Inflammatory macrophage treated with lipopolysaccharide for 4 hours (primary cell): ENCODE results near the gene MAP3K19.
"Not testable (repeated sequence)": the region's sequence is repeated elsewhere in the genome, so short reads cannot be mapped to it uniquely, and the experiment has no call there.

ENCODE experiments used
- DNase-seq: peaks from one replicate; pipeline ENCODE4 v3.0.0-alpha.2; 2020

The MAP3K19 gene

DNA sequence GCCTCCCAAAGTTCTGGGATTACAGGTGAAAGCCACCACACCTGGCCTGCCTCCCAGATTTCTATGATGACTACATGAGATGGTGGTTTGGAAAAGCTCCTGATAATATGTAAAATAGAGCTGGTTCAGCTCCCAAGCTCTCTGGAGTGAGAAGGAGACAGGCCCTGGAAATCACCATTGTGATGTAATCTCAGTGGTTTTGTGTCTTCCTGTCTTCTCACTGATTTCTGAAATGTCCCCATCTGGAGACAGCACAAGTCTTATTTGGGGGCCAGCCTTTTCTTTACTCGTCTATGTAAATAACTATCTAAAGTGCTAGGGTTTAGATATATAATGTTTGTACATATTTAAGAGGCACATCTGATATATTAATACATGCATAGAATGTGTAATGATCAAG, 64.6 kb downstream of the MAP3K19 start:
- DNase-seq: peak; percentile 3

DNA sequence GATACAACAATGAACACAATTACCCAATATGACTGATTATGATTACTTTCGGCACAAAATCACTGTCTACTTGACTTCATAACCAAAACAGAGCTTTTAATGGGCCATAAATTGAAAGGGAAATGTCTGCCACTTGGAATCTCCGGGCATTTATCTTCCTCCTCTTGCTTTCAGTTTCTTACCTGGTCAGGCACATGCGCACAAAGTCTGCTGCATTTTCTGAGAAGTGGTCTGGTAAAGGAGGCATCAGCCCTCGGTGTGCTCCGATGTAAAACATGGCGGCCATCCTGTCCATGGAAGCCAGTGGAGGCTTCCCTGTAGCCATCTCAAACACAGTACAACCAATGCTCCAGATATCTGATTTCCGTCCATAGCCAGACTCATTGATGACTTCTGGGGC, 66.6 kb downstream of the MAP3K19 start:
- no peak for DNase-seq

- no peak for DNase-seq
Measured at GRCh38 chr2:134979221-134979620, 68.0 kb downstream of the MAP3K19 start.

GRCh38 chr2:134977104-134977503, 70.1 kb downstream of the MAP3K19 start:
- not testable (repeated sequence) for DNase-seq

- DNase-seq: no peak
Measured at GRCh38 chr2:134976074-134976702, 71.1 kb downstream of the MAP3K19 start.

GRCh38 chr2:134975281-134976009, 71.8 kb downstream of the MAP3K19 start:
- no peak for DNase-seq

DNA sequence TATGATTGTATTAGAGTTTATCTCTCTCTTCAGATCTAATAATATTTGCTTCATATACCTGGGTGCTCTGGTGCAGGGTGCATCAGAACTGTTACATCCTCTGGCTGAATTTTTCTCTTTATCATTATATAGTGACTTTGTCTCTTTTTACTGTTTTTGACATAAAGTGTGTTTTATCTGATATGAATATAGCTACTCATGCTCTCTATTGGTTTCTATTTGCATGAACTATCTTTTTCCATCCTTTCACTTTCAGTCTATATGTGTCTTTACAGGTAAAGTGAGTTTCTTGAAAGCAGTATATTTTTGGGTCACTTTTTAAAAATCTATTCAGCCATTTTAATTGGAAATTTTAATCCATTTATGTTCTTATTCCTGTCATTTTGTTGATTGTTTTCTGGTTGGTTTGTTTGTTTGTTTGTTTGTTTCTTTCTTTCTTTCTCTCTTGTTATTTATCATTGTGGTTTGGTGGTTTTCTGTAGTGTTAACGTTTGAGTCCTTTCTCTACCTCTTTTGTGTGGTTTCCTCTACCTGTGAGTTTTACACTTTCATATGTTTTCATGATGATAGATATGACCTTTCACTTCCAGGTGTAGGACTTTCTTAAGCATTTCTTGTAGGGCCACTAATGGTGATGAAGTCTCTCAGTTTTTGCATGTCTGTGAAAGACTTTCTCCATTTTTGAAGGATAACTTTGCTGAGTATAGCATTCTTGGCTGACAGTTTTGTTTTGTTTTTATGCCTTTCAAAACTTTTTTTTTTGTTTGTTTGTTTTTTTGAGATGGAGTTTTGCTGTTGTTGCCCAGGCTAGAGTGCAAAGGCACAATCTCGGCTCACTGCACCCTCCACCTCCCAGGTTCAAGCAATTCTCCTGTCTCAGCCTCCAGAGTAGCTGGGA, 73.8 kb downstream of the MAP3K19 start:
- no peak for DNase-seq

DNA sequence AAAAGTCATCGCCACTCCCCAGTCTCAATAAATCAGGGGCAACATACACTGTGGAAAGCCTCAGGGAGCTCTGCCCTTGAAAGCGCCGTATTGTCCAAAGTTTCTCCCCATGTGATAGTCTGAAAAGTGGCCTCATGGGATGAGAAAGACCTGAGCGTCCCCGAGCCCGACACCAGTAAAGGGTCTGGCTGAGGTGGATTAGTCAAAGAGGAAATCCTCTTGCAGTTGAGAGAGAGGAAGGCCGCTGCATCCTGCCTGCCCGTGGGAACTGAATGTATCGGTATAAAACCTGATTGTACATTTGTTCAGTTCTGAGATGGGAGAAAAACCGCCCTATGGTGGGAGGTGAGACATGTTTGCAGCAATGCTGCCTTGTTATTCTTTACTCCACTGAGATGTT, 80.1 kb downstream of the MAP3K19 start:
- DNase-seq: not testable (repeated sequence)

GRCh38 chr2:134957477-134957876, 89.8 kb downstream of the MAP3K19 start:
- DNase-seq: no peak

DNA sequence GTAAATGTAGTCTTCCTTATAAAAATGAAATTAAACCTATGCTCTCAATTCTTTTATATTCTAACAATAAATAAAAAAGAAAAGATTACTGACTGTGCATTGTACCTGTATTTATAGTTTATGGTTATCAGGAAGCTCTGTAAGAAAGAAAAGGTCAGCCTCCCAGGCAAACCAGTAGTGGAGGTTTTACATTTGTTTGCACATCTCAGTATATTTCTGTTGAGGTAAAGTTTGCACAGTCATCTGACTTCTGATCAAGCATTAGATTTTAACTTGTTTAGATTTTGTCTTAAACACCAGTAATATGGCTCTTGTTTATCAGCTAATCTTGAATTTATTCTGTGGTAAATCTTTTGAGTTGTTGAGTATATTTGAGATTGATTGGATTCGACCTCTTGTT, 91.5 kb downstream of the MAP3K19 start:
- DNase-seq: no peak

DNA sequence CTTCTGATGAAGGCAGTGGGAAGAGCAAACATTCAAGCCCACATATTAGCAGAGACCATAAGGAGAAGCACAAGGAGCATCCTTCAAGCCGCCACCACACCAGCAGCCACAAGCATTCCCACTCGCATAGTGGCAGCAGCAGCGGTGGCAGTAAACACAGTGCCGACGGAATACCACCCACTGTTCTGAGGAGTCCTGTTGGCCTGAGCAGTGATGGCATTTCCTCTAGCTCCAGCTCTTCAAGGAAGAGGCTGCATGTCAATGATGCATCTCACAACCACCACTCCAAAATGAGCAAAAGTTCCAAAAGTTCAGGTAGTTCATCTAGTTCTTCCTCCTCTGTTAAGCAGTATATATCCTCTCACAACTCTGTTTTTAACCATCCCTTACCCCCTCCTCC, 93.2 kb downstream of the MAP3K19 start:
- no peak for DNase-seq

DNA sequence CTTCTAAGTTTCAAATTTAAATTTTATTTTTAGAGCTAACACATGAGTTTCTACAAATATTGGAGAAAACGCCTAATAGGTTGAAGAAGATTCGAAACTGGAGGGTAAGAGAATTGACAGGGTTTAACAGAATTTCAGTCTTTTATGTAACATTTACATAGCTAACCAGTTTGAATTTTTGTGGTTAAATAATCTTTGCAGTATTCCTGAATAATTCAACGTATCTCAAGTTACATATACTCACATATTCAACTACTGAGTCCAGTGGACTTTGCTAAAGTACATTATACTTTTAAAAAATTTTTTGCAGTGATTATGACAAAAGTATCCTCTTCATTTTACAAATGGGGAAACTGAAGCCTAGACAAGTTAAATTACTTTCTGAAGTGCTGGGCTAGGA, 94.6 kb downstream of the MAP3K19 start:
- no peak for DNase-seq

DNA sequence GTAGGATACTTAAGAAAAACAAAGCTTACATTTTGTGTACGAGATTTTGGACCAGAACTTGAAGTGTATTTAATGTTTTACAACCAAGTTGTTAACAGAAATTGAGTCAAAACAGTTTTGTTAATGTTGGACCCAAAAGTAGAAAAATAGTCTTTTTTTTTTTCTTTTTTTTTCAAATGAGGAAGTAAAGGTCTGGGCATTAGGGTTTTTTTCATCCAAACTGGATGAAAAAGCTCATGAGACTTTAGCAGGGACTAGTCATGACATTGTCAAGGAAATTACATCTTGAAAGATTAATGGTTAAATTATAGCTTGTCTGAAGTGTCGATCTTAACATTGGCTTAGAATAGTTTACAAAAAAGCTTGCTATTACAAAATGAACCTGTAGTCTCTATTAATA, 96.4 kb downstream of the MAP3K19 start:
- no peak for DNase-seq

DNA sequence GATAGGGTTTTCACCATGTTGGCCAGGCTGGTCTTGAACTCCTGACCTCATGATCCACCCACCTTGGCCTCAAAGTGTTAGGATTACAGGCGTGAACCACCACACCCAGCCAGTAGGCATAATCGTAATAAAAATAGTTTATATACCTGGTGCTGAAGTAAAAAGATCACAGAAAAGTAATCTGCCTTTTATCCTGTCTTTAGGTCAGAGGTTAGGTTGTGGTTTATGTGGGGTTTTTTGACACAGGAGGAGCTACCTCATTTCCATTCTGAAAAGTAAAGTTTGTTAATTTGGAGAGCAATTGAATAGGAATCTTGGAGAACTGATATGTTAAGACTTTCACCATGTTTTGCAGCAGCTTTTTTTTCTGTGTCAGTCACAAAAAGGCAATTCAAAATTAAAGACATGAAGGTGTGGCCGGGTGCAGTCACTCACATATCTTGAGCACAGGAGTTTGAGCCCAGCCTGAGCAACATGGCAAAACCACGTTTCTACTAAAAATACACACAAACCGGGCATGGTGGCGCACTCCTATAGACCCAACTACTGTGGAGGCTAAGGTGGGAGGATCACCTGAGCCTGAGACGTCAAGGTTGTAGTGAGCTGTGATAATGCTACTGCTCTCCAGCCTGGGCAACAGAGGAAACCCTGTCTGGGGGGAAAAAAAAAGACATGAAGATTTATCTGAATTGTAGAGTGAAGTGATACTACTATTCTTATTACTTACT, 97.1 kb downstream of the MAP3K19 start:
- DNase-seq: no peak

DNA sequence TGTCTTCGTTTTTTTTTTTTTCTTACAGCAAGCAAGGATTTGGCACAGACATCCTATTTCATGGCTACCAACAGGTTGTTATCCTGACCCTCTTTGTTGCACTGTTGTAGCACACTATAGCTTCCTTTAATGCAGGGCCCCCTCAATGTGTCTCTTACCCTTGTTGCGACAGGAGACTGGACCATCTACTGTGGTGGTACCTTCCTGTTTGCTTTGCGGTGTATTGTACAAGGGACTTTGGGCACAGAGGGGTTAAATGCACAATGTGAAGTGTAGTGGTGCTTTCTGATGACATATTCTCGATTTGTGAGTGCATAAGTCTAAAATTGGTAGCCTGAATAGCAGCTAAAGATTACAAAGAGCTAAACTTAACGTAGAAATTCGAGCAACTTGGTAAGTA, 101.2 kb downstream of the MAP3K19 start:
- DNase-seq: no peak

DNA sequence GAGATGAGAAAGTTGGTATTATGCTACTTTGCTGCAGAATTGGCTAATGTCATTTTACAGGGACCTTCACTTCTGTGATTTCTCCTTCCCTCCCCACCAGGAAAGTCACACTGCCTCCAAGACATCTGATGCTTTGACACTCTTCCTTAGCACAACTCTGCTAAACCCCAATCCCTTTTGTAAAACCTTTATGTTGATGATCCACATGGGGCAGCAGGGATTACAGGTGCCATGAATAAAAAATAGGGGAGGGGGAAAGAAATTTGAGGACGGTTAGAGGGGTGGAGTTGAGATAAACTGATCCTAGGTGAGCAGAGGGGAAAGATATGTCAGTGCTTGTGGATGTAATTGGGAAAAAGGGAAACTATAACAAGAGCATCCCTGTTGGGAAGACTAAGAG, 102.3 kb downstream of the MAP3K19 start:
- no peak for DNase-seq

GRCh38 chr2:134943540-134943939, 103.7 kb downstream of the MAP3K19 start:
- peak; percentile 80 for DNase-seq

DNA sequence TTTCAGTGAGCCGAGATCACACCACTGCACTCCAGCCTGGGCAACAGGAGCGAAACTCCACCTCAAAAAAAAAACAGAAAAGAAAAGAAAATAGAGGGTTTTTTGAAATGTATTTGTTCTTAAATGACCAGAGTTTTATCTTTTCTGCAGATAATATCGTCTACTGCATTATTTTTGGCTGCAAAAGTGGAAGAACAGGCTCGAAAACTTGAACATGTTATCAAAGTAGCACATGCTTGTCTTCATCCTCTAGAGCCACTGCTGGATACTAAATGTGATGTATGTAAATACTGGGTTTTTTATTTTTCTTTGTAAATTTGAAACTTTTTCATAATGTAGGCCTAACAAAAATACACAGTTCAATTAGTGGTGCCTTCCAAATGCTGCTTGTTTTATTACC, 110.6 kb downstream of the MAP3K19 start:
- DNase-seq: no peak

DNA sequence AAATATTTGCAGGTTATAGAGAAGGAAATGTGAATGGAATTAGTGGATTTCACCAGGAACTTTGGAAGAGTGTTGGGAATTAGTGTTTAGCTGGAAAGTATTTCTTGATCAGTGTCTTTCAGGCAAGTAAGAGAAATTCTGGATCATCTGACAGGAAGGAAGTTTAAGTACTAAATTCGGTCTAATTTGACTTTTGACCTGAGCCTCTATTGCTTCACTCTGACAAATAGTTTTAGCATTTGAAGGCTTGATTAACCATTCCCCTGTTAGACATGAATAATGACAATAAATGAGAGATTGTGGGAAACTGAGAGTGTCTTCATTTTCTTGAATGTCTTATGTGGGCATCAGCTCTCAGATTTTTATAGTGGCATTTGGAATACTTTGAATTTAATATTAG, 112.6 kb downstream of the MAP3K19 start:
- peak; percentile 33 for DNase-seq

- no peak for DNase-seq
Measured at GRCh38 chr2:134934150-134934549, 113.1 kb downstream of the MAP3K19 start.

- DNase-seq: no peak
Measured at GRCh38 chr2:134933732-134934131, 113.5 kb downstream of the MAP3K19 start.

- no peak for DNase-seq
Measured at GRCh38 chr2:134932864-134933526, 114.3 kb downstream of the MAP3K19 start.

GRCh38 chr2:134927195-134927594, 120.1 kb downstream of the MAP3K19 start:
- DNase-seq: no peak
